HepG2 (cell line): Measurements from ENCODE around the gene ZC3H4. TPM values are rescaled to one million over a fixed set of nuclear protein-coding genes. Genes with fewer than 3 reads are reported as not detected.
A peak's percentile ranks its signal among the peaks of the same experiment; 100 is the strongest.

ENCODE experiments used
- AGO2 ChIP-seq: fragments of 200-400 bp; formaldehyde crosslinking; optimal IDR thresholded peaks from 2 replicates; pipeline ENCODE3; 2017; ENCODE audit warnings: mild to moderate bottlenecking, low read depth, low read length, moderate library complexity
- ERF ChIP-seq: IDR thresholded peaks from 2 replicates; pipeline ENCODE4 v1.6.1; 2018; ENCODE audit warnings: missing biosample characterization, missing genetic modification reagents
- MLLT10 ChIP-seq: sonication (generic); formaldehyde crosslinking; IDR thresholded peaks from 2 replicates; pipeline ENCODE4 v1.4.0; 2020; ENCODE audit warnings: missing genetic modification reagents
- NFIB ChIP-seq: sonication (generic); formaldehyde crosslinking; IDR thresholded peaks from 2 replicates; pipeline ENCODE4 v1.9.0; 2021; ENCODE audit warnings: missing genetic modification reagents, mild to moderate bottlenecking, borderline replicate concordance
- PTBP1 ChIP-seq: fragments of 200-400 bp; formaldehyde crosslinking; IDR thresholded peaks from 2 replicates; pipeline ENCODE4 v1.6.1; 2018; ENCODE audit warnings: low read length, low read depth; ENCODE audit not compliant: poor library complexity, severe bottlenecking
- RARG ChIP-seq: sonication (generic); formaldehyde crosslinking; IDR thresholded peaks from 2 replicates; pipeline ENCODE4 v1.4.0; 2020; ENCODE audit warnings: low read depth, mild to moderate bottlenecking, missing genetic modification reagents
- ZNF331 ChIP-seq: sonication (generic); formaldehyde crosslinking; IDR thresholded peaks from 2 replicates; pipeline ENCODE4 v1.4.0; 2020; ENCODE audit warnings: missing genetic modification reagents
- ZNF788 ChIP-seq: sonication (generic); formaldehyde crosslinking; IDR thresholded peaks from 2 replicates; pipeline ENCODE4 v1.5.0; 2020; ENCODE audit warnings: mild to moderate bottlenecking, missing genetic modification reagents, borderline replicate concordance
- polyA plus RNA-seq, 8 experiments: library from polyadenylated mRNA; depleted of rRNA in 3 of 8; stranded (reverse) in 7 of 8; unstranded in 1 of 8; fragments of >200 nt; fragmentation: Illumina TruSeq in 4 of 8; extraction: Trizol in 4 of 8; gene quantifications; 2 replicates each; pipeline versions ENCODE4 v1.2.1 to v1.2.3, GENCODE V29; 2011 to 2016; ENCODE audit warnings: low read depth in 4 of 8, missing spikeins in 1 of 8, mixed read lengths in 1 of 8; ENCODE audit not compliant: insufficient read depth in 1 of 8
- total RNA-seq, 5 experiments: library from RNA; depleted of rRNA; stranded (reverse); fragments of >200 nt; fragmentation: Illumina TruSeq; extraction: Trizol; gene quantifications; 2 replicates each; pipeline ENCODE4 v1.2.3, GENCODE V29; 2016; ENCODE audit warnings: low read depth in 1 of 5
- TF ChIP-seq, protein P1 (sequence below): fragments of 450-650 bp; IDR thresholded peaks from 2 replicates; pipeline ENCODE4 v1.6.1; 2016
- TF ChIP-seq, protein P2 (sequence below): sonication (generic); formaldehyde crosslinking; conservative IDR thresholded peaks from 2 replicates; pipeline ENCODE4 v1.5.0; 2020; ENCODE audit warnings: missing genetic modification reagents
- TF ChIP-seq, protein P3 (sequence below), 2 experiments: fragments of 450-650 bp in 1 of 2; sonication (generic) in 1 of 2; formaldehyde crosslinking; IDR thresholded peaks; 2 replicates each; pipeline versions ENCODE4 v1.5.0 to v1.8.0; 2020 to 2022; ENCODE audit warnings: mild to moderate bottlenecking in 1 of 2, missing genetic modification reagents in 1 of 2
- TF ChIP-seq, protein P4 (sequence below): sonication (generic); formaldehyde crosslinking; conservative IDR thresholded peaks from 2 replicates; pipeline ENCODE4 v1.4.0; 2020; ENCODE audit warnings: missing genetic modification reagents
- TF ChIP-seq, protein P5 (sequence below): sonication (generic); formaldehyde crosslinking; IDR thresholded peaks from 2 replicates; pipeline ENCODE4 v1.5.1; 2020; ENCODE audit warnings: mild to moderate bottlenecking, missing genetic modification reagents, borderline replicate concordance
- TF ChIP-seq, protein P6 (sequence below): sonication (generic); formaldehyde crosslinking; IDR thresholded peaks from 2 replicates; pipeline ENCODE4 v1.4.0; 2020; ENCODE audit warnings: missing genetic modification reagents
- TF ChIP-seq, protein P7 (sequence below): sonication (generic); formaldehyde crosslinking; IDR thresholded peaks from 2 replicates; pipeline ENCODE4 v1.8.0; 2022; ENCODE audit warnings: mild to moderate bottlenecking, missing genetic modification reagents, moderate library complexity

ZC3H4 gene
- total and polyA plus RNA-seq, 2 of the 13 experiments (the other 11 are each of a cell fraction or from before 2014, with no cell fraction given) = 1.8 to 10.7 TPM

DNA sequence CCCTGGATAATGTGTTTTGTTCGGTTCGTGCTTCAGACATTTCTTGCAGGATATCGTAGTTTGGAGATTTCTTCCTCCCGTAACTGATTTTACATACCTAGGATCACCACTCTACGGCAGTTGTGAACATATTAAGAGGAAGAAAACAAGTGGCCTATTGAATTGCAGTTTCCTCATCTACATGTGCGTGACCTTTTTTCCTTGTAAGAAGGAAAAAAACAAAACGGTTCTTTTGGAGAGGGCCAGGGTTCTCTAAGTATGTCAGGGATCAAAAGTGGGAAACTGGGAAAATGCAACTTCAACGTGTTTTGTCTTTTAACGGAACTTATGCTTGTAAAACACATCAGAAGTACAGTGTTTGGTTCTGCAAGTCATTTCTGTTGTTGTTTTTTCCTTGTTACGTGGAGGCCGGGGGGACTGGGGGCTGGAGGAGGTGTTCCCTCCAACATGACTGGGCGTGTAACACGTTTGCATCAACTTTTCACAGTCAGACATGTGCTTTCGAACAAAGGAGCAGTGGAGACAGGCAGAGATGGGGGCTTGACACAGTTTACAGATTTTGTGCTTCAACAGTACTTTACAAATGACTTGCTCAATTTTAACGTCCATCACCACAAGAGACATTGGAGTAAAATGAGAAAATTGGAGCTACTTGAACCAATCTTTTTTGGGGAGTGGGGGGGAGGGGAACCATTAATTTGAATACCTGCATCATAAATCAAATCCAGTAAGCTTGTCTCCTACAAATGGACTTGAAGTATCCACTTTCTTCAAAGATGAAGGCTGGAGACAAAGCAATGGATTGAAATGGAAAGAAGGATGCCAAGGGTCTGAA lies 3.8 kb downstream of the ZC3H4 start (continued):
- TF ChIP-seq ZNF788 (CRISPR knock-in tag) (no peak), NFIB (CRISPR knock-in tag) (no peak), ZNF331 (no peak), RARG (0 out of 2 replicates have a peak, but pooled peaks have one; percentile 16), ERF (CRISPR knock-in tag) (no peak), MLLT10 (no peak), AGO2 (peak; percentile 7), PTBP1 (no peak)
- TF ChIP-seq, protein P1, sequence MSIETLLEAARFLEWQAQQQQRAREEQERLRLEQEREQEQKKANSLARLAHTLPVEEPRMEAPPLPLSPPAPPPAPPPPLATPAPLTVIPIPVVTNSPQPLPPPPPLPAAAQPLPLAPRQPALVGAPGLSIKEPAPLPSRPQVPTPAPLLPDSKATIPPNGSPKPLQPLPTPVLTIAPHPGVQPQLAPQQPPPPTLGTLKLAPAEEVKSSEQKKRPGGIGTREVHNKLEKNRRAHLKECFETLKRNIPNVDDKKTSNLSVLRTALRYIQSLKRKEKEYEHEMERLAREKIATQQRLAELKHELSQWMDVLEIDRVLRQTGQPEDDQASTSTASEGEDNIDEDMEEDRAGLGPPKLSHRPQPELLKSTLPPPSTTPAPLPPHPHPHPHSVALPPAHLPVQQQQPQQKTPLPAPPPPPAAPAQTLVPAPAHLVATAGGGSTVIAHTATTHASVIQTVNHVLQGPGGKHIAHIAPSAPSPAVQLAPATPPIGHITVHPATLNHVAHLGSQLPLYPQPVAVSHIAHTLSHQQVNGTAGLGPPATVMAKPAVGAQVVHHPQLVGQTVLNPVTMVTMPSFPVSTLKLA = peak; percentile 11; the same call in 1 of the 2 replicates
- TF ChIP-seq, protein P2, sequence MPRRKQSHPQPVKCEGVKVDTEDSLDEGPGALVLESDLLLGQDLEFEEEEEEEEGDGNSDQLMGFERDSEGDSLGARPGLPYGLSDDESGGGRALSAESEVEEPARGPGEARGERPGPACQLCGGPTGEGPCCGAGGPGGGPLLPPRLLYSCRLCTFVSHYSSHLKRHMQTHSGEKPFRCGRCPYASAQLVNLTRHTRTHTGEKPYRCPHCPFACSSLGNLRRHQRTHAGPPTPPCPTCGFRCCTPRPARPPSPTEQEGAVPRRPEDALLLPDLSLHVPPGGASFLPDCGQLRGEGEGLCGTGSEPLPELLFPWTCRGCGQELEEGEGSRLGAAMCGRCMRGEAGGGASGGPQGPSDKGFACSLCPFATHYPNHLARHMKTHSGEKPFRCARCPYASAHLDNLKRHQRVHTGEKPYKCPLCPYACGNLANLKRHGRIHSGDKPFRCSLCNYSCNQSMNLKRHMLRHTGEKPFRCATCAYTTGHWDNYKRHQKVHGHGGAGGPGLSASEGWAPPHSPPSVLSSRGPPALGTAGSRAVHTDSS (CRISPR knock-in tag) = no peak
- TF ChIP-seq, protein P3, sequence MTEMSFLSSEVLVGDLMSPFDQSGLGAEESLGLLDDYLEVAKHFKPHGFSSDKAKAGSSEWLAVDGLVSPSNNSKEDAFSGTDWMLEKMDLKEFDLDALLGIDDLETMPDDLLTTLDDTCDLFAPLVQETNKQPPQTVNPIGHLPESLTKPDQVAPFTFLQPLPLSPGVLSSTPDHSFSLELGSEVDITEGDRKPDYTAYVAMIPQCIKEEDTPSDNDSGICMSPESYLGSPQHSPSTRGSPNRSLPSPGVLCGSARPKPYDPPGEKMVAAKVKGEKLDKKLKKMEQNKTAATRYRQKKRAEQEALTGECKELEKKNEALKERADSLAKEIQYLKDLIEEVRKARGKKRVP (CRISPR knock-in tag; IDR thresholded peaks at IDR 0.05) = peak in 1 of 2 experiments; percentile 43; a peak in 1 of 4 replicates
- TF ChIP-seq, protein P4, sequence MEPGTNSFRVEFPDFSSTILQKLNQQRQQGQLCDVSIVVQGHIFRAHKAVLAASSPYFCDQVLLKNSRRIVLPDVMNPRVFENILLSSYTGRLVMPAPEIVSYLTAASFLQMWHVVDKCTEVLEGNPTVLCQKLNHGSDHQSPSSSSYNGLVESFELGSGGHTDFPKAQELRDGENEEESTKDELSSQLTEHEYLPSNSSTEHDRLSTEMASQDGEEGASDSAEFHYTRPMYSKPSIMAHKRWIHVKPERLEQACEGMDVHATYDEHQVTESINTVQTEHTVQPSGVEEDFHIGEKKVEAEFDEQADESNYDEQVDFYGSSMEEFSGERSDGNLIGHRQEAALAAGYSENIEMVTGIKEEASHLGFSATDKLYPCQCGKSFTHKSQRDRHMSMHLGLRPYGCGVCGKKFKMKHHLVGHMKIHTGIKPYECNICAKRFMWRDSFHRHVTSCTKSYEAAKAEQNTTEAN (CRISPR knock-in tag) = 0 out of 2 replicates have a peak, but pooled peaks have one; percentile 18
- TF ChIP-seq, protein P5, sequence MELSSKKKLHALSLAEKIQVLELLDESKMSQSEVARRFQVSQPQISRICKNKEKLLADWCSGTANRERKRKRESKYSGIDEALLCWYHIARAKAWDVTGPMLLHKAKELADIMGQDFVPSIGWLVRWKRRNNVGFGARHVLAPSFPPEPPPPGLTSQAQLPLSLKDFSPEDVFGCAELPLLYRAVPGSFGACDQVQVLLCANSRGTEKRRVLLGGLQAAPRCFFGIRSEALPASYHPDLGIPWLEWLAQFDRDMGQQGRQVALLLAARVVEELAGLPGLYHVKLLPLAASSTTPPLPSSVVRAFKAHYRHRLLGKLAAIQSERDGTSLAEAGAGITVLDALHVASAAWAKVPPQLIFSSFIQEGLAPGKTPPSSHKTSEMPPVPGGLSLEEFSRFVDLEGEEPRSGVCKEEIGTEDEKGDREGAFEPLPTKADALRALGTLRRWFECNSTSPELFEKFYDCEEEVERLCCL (CRISPR knock-in tag) = no peak
- TF ChIP-seq, protein P6, sequence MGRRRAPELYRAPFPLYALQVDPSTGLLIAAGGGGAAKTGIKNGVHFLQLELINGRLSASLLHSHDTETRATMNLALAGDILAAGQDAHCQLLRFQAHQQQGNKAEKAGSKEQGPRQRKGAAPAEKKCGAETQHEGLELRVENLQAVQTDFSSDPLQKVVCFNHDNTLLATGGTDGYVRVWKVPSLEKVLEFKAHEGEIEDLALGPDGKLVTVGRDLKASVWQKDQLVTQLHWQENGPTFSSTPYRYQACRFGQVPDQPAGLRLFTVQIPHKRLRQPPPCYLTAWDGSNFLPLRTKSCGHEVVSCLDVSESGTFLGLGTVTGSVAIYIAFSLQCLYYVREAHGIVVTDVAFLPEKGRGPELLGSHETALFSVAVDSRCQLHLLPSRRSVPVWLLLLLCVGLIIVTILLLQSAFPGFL (CRISPR knock-in tag) = no peak
- TF ChIP-seq, protein P7, sequence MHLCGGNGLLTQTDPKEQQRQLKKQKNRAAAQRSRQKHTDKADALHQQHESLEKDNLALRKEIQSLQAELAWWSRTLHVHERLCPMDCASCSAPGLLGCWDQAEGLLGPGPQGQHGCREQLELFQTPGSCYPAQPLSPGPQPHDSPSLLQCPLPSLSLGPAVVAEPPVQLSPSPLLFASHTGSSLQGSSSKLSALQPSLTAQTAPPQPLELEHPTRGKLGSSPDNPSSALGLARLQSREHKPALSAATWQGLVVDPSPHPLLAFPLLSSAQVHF (CRISPR knock-in tag) = no peak
